Measurements from ENCODE around the gene PISD. TPM values are rescaled to one million over a fixed set of nuclear protein-coding genes. Genes with fewer than 3 reads are reported as not detected.

The PISD gene
- total and polyA plus RNA-seq, 9 of the 15 experiments (the other 6 are each of a cell fraction or from before 2014, with no cell fraction given), result 24.5 to 65.9 (median 36.6) TPM

- peaks cover 2 to 32% of the 10 kb centered on the region in 2 experiments; a peak in 3 of 5 replicates for H3K4me1 ChIP-seq (replicated peaks in 1 of 2; ENCODE audit: control insufficient read depth in 2 of 2, insufficient read depth in 2 of 2, low read length in 2 of 2)
- peaks cover 2% of the 10 kb centered on the region; the same call in 1 of the 3 replicates for H3K36me3 ChIP-seq (ENCODE audit: control insufficient read depth, insufficient read depth, low read length)
- H3K79me2 ChIP-seq (ENCODE audit: control insufficient read depth, insufficient read depth, low read length), result no peaks in the 10 kb centered on the region
- ATAC-seq (no peak), DNase-seq (ENCODE audit: extremely low read depth in 1 of 4, low spot score in 3 of 4) (no peak), FAIRE-seq (no peak)
- no peak overlapping the region for H3K27ac ChIP-seq (ENCODE audit: extremely low read depth, low read depth, low read length)
- ChIA-PET POLR2A (interaction anchor here (0.7 to 4.2 kb wide), 3 partner anchors 7 to 1639 kb away, joined by 3 to 14 read pairs (median 3); no protein-coding TSS in a partner anchor), CTCF (ENCODE audit: low intra/inter-chr PET ratio) (no interaction called here)
- H3K4me2 ChIP-seq (ENCODE audit: insufficient read depth, low read length), result no peak overlapping the region
- WGBS (ENCODE audit: insufficient coverage, low coverage, missing lambda C conversion rate), result 73% methylated on average over 13 of the region's 16 CpGs
- in situ Hi-C loops (cut with MboI), result no loop called here
- no peaks in the 10 kb centered on the region for H3K9me1 ChIP-seq (ENCODE audit: control insufficient read depth, insufficient read depth, low read length)
- H3K9ac ChIP-seq (ENCODE audit: insufficient read depth in 1 of 2, low read depth in 2 of 2, low read length in 2 of 2), result 0 out of 4 replicates have a peak overlapping the region, but pooled peaks of 1 of the 2 experiments have one; percentile 45
- H3K27me3 ChIP-seq (ENCODE audit: control insufficient read depth in 2 of 2, insufficient read depth in 2 of 2, low read length in 2 of 2), result no peaks in the 10 kb centered on the region
- no peak overlapping the region for H3K4me3 ChIP-seq
- no peak for TF ChIP-seq HLTF (IDR thresholded peaks at IDR 0.05)
- TF ChIP-seq NUFIP1 (IDR thresholded peaks at IDR 0.05; ENCODE audit: partially characterized antibody), result no peak
- no peak for TF ChIP-seq CHAMP1 (IDR thresholded peaks at IDR 0.05)
- TF ChIP-seq SIN3B (IDR thresholded peaks at IDR 0.05; ENCODE audit: low read depth), result no peak
- TF ChIP-seq EZH2 (IDR thresholded peaks at IDR 0.05; ENCODE audit: borderline replicate concordance, low read depth, low read length), result no peak
- TF ChIP-seq ZNF384 (IDR thresholded peaks at IDR 0.05; ENCODE audit: low read depth, low read length), result no peak
- BruUV-seq (replicated peaks), result no TSS peak
- no peaks in the 10 kb centered on the region for H4K20me1 ChIP-seq (replicated peaks; ENCODE audit: control insufficient read depth, insufficient read depth, low read length)
- intact Hi-C loops (cut with micrococcal nuclease), result no loop called here
- H3K9me3 ChIP-seq (replicated peaks; ENCODE audit: control insufficient read depth, insufficient read depth, low read depth, low read length), result no peaks in the 10 kb centered on the region
- no peak overlapping the region for H2AFZ ChIP-seq (ENCODE audit: low read depth, low read length)
These were observed 50.8 kb downstream of the PISD start for GRCh38 chr22:31611061-31611760.
